Hematopoietic multipotent progenitor cell treated with erythropoietin and hydrocortisone succinate and interleukin-3 and kit ligand, for 15 days (in vitro differentiated cells): ENCODE data around the gene TOMT.

Source experiments
- DNase-seq: peaks from one replicate; pipeline ENCODE4 v3.0.0-alpha.2; 2015; ENCODE audit warnings: low spot score

Gene TOMT

GRCh38 chr11:72105888-72106287, at the start of gene TOMT:
TSS of gene TOMT (plus strand) at chr11:72105924. CDS start at chr11:72105952, 28 bp downstream.
- DNase-seq: no peak

- no peak for DNase-seq
Observed at GRCh38 chr11:72058416-72059034, 47.2 kb upstream of the TOMT start.

- no peak for DNase-seq
Observed at GRCh38 chr11:72061739-72062396, 43.9 kb upstream of the TOMT start.

- no peak for DNase-seq
Observed at GRCh38 chr11:72066855-72067254, 38.9 kb upstream of the TOMT start.

GRCh38 chr11:72067266-72067665, 38.5 kb upstream of the TOMT start:
- DNase-seq: no peak

GRCh38 chr11:72067676-72068075, 38.0 kb upstream of the TOMT start:
- DNase-seq: no peak

- DNase-seq: no peak
Observed at GRCh38 chr11:72069200-72069599, 36.5 kb upstream of the TOMT start.

GRCh38 chr11:72069787-72070251, 35.9 kb upstream of the TOMT start:
- DNase-seq: peak; percentile 69

GRCh38 chr11:72070491-72070890, 35.2 kb upstream of the TOMT start:
- DNase-seq: no peak

GRCh38 chr11:72072348-72072747, 33.4 kb upstream of the TOMT start:
- no peak for DNase-seq

GRCh38 chr11:72075109-72075508, 30.6 kb upstream of the TOMT start:
- DNase-seq: no peak

GRCh38 chr11:72075756-72076155, 30.0 kb upstream of the TOMT start:
- no peak for DNase-seq

GRCh38 chr11:72078477-72078876, 27.2 kb upstream of the TOMT start:
- DNase-seq: no peak

GRCh38 chr11:72079819-72080325, 25.9 kb upstream of the TOMT start:
- DNase-seq: peak; percentile 47

- DNase-seq: peak; percentile 99
Observed at GRCh38 chr11:72080326-72081183, 25.2 kb upstream of the TOMT start, which contains the start of the genes LRRC51 and NUMA1. TSS of gene LRRC51 (plus strand) at chr11:72080850. CDS start at chr11:72089084, 8,234 bp downstream. TSS of gene NUMA1 (minus strand) at chr11:72080542. CDS start at chr11:72035943, 44,599 bp downstream.

- no peak for DNase-seq
Observed at GRCh38 chr11:72081184-72081644, 24.5 kb upstream of the TOMT start.

GRCh38 chr11:72081821-72082453, 23.8 kb upstream of the TOMT start:
- no peak for DNase-seq

GRCh38 chr11:72083414-72083813, 22.3 kb upstream of the TOMT start:
- no peak for DNase-seq

- no peak for DNase-seq
Observed at GRCh38 chr11:72084076-72084475, 21.6 kb upstream of the TOMT start.

- no peak for DNase-seq
Observed at GRCh38 chr11:72084965-72085364, 20.8 kb upstream of the TOMT start.

GRCh38 chr11:72085621-72086351, 19.9 kb upstream of the TOMT start:
- no peak for DNase-seq
